ENCODE measurements around the gene IMMP2L.

Gene IMMP2L

GRCh38 chr7:110875346-110875745, 686.9 kb downstream of the IMMP2L start:
- DNase-seq (ENCODE audit: low read depth, low spot score): no peak

DNA sequence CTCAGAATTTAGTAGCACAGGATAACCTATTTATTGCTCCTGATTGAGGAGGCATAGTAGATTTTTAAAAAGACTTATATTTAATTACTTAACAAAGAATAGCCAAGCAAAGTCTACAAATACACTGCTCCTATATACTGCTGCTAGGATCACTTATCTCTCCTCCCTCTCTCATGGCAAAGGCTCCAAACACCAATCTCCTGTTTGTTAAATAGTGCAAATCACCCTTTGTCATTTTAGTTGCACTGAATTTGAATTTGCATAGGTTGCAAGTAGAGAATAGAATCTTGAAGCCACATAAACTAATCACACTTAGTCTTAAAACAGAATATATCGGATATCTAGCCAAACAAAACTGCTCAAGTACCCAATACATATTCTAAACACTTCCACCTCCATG, 690.4 kb downstream of the IMMP2L start:
- DNase-seq (ENCODE audit: low read depth, low spot score): no peak

- no peak for DNase-seq (ENCODE audit: low read depth, low spot score)
Observed at GRCh38 chr7:110870926-110871325, 691.4 kb downstream of the IMMP2L start.

DNA sequence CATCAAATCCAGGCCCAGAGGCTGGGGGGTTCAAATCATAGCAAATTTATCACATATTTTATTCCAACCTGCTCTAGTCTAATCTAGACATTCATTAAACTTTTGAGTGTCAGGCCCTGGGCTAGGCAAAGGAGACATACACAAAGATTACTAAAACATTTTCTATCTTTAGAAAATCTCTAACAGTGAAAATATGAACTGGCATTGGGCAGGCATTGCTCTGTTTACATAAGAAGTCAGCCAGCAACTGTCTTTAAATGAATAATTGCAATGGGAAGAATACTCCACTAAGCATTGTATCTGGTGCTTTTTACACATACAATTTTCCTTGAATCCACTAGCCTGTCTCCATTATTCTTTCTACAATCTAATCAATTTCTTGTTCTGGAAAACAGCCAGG, 693.8 kb downstream of the IMMP2L start:
- DNase-seq (ENCODE audit: low read depth, low spot score): no peak

GRCh38 chr7:110867771-110868170, 694.5 kb downstream of the IMMP2L start:
- DNase-seq (ENCODE audit: low read depth, low spot score): no peak

DNA sequence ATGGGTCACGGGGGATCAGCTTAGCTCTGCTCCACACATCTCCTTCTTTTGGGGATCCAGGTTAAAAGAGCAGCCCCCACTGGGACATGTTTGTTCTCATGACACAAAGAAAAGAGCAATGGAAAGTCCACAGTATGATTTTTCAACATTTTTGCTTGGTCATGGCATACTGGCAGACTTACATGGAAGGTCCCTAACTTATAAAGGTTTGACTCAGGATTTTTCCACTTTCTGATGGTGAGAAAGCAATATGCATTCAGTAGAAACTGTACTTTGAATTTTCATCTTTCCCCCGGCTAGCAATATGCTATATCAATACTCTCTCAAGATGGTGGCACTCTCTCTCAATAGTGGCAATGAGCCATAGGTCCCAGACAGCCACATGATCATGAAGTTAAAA, 699.0 kb downstream of the IMMP2L start:
- DNase-seq (ENCODE audit: low read depth, low spot score): no peak

DNA sequence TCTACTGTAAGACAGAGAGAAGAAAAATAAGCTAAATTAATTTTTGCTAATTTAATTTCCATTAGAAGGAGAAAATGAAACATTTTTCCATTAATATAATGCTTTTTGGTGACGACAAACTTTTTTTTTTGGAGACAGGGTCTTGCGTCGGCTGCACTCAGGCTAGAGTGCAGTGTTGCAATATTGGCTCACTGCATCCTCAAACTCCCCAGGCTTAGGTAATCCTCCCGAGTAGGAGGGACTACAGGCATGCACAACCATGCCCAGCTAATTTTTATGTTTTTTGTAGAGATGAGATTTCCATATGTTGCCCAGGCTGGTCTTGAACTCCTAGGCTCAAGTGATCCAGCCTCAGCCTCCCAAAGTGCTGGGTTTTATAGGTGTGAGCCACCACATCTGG, 701.1 kb downstream of the IMMP2L start:
- no peak for DNase-seq (ENCODE audit: low read depth, low spot score)

DNA sequence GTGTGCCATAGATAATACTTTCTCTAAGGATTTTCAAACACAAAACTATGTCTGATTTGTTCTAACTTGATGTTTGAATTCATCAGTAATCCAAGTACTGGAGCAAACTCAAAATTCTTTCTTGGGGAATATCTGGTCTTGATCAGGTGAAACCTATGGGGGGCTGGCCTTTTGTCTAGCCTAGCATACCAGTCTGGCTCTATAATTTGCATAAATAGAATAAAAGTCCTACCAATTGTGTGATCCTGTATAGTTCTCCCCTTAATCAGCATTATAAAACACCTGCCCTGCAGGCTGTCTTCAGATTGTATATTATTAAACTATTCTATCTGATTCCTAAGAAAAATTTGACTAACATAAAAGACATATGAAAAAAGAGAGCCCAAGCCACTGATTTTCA, 705.2 kb downstream of the IMMP2L start:
- no peak for DNase-seq (ENCODE audit: low read depth, low spot score)

GRCh38 chr7:110856704-110857103, 705.6 kb downstream of the IMMP2L start:
- no peak for DNase-seq (ENCODE audit: low read depth, low spot score)

- no peak for DNase-seq (ENCODE audit: low read depth, low spot score)
Observed at GRCh38 chr7:110854651-110855050, 707.6 kb downstream of the IMMP2L start.

- DNase-seq (ENCODE audit: low read depth, low spot score): no peak
Observed at GRCh38 chr7:110854166-110854565, 708.1 kb downstream of the IMMP2L start.

DNA sequence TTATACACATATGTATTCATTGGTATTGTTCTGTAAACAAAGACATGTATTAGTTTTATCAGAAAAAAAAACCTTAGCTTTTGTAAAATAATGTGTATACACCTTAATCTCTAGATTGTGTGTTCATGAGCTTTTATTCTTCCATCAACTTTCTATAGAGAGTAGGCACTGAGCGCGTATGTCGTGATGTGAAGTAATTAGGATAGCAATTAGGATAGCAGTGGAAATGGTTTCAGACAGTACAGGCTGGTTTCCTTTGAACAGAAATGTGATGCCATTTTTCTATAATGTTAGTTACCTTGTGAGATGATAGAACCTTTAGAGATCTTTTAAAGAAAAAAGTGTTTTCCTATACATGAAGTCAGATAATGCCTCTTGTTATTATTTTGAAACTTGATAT, 709.0 kb downstream of the IMMP2L start:
- DNase-seq (ENCODE audit: low read depth, low spot score): no peak

DNA sequence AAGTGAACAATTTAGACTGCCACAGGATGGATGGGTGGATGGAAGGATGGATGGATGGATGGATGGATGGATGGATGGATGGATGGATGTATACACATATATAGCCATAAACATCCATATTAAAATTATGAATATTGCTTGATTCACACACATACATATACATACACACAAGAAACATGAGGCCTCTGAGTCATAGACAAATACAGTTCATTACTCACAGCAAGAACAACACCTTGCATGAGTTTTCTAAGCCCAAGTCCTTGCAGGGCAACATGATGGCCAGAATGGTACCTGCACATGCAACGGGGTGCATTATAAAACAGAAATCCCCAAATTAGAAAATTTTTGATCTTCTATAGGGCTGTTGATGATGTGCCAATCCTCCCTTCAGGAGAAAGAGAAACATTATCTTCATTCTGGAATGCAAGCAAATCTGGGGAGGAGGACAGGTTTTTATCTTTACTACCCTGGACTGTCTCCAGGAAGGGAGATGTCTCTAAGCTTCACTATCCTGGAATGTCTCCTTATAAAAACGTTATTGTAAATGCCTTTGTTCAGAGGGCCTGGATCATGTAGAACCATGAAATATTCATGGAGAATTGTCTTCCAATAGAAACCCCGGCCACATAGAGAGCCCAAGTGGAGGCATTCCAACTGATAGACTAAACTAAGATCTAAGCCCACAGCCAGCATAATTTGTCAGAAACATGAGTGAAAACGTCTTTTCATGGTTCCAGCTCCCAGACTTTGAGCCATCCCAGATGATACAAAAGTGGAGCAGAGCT, 709.9 kb downstream of the IMMP2L start:
- no peak for DNase-seq (ENCODE audit: low read depth, low spot score)

DNA sequence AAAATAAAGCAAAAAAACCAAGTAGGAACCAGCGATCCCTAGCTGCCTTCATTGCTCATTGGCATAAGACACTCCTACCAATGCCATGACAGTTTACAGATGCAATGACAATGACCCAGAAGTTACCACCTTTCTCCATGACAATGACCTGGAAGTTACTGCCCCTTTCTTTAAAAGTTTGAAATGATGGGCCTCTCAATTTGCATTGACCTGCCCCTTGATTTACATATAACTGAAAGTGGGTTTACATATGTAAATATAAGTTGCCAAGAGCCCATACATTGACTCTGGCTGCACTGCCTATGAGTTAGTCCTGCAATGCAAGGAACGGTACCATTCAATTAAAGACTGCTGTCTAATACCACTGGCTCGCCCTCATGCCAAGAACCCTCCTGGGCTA, 712.1 kb downstream of the IMMP2L start:
- no peak for DNase-seq (ENCODE audit: low read depth, low spot score)

GRCh38 chr7:110842796-110843195, 719.5 kb downstream of the IMMP2L start:
- DNase-seq (ENCODE audit: low read depth, low spot score): no peak

DNA sequence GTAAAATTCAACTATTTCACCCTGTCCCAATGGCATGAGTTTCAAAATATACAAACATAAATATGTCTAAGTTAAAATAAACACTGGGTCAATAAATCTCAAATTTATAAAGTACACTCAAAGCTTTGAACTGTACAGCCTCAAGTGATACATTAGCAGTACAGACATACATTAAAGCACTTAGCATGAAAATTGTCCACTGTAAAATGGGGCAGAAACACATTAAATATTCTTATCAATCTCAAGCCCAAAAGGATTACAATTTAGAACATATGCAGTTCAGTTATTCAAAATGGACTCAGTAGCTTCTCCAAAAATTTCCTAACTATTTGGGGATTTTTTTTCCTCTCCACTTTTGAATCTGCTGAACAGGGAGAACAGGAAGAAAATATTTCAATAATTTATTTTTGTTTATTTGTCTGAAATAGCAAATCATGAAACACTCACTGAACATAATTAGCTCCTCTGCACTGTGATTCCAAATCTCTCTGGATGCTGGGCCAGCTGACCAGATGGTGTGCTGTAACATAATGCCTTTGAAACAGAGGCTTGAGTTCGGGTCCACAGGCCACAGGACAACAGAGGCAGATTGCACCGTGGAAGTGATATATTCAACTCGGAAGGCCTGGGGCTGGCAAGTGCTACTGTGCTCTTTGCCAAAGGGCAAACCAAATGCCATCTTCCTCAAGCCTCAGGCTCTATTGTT, 720.3 kb downstream of the IMMP2L start:
- no peak for DNase-seq (ENCODE audit: low read depth, low spot score)

GRCh38 chr7:110839866-110840265, 722.4 kb downstream of the IMMP2L start:
- DNase-seq (ENCODE audit: low read depth, low spot score): peak; percentile 35

- DNase-seq (ENCODE audit: low read depth, low spot score): peak; percentile 13
Observed at GRCh38 chr7:110835849-110836248, 726.4 kb downstream of the IMMP2L start.

DNA sequence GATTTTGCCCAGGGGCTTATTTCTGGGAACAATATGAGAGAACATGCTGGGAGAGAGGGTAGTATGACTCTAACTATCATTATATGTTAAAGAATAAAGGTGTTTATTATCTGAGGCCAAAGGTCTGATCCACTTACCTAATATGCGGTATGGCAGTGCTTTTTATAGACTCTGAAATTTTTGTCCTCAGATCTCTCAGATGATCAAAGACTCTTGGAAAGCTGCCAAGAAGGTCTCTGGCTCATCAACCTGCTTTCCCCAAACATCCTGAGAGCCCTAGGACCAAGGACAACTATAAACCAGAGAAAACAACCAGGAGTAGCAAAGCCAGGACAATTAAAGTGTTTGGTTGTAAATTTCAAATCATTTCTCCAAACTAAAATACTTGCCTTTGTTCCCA, 727.1 kb downstream of the IMMP2L start:
- peak; percentile 15 for DNase-seq (ENCODE audit: low read depth, low spot score)

- no peak for DNase-seq (ENCODE audit: low read depth, low spot score)
Observed at GRCh38 chr7:110831419-110831818, 730.9 kb downstream of the IMMP2L start.

- DNase-seq (ENCODE audit: low read depth, low spot score): no peak
Observed at GRCh38 chr7:110830778-110831177, 731.5 kb downstream of the IMMP2L start.

GRCh38 chr7:110827936-110828335, 734.4 kb downstream of the IMMP2L start:
- DNase-seq (ENCODE audit: low read depth, low spot score): no peak

GRCh38 chr7:110827287-110827855, 734.9 kb downstream of the IMMP2L start:
- DNase-seq (ENCODE audit: low read depth, low spot score): no peak

Measured in astrocyte of the hippocampus (primary cell).